ENCODE data around the gene CNOT6.

Gene CNOT6

DNA sequence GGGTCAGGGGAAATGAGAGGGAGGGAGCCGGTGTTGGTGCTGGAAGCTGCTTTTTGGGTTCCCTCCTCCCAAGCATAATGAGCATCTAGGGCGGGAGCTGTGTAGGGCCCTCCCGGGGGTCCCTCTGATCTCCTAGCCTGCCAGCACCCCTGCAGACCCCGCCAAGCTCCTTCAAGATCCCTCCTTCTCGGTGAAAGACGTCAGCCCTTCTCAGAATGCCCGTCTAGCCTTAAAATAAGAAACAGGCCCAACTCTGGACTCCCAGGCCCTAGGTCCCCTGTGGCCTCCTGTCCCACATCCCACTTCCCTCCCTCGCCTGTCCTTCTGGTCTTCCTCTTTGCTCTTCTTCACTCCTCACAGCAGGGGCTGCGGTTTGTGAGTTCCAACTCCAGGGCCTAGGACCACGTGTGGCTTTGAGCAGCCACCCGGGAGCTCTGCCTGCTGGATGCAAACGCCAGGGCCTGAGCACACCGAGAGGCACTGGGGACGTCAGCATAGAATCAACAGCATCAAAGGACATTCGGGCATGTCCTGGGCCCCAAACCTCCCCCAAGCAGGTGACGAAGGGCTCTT is 105.9 kb downstream of the CNOT6 start:
- DNase-seq (ENCODE audit: extremely low read depth, low read depth): no peak

DNA sequence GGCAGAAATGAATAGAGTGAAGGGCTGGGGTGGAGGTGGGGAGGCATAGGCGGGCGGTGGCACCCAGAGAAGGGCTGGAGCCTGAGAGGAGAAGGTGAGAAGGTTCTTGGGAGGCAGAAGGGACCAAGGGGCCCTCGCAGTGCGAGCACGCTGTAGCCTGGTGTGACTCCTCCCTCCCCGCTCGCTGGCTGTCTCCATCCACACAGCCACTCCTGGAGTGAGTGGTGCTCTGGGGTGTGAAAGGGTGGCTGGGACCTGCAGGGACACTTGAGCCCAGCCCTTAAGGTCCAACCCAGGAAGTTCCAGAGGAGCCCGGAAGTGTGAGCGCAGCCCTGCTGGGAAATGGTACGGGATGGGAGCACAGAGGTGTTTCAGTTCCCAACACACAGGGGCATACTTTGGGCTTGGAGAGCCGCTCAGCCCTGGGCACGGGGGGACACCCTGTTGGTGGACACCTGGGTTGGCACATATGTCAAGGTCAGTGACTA is 106.4 kb downstream of the CNOT6 start:
- TF ChIP-seq, protein P1, sequence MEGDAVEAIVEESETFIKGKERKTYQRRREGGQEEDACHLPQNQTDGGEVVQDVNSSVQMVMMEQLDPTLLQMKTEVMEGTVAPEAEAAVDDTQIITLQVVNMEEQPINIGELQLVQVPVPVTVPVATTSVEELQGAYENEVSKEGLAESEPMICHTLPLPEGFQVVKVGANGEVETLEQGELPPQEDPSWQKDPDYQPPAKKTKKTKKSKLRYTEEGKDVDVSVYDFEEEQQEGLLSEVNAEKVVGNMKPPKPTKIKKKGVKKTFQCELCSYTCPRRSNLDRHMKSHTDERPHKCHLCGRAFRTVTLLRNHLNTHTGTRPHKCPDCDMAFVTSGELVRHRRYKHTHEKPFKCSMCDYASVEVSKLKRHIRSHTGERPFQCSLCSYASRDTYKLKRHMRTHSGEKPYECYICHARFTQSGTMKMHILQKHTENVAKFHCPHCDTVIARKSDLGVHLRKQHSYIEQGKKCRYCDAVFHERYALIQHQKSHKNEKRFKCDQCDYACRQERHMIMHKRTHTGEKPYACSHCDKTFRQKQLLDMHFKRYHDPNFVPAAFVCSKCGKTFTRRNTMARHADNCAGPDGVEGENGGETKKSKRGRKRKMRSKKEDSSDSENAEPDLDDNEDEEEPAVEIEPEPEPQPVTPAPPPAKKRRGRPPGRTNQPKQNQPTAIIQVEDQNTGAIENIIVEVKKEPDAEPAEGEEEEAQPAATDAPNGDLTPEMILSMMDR (IDR thresholded peaks at IDR 0.05; ENCODE audit: low read depth, low read length): no peak
- no peak for DNase-seq (ENCODE audit: extremely low read depth, low read depth)

More for the DNA sequence above, 105.9 kb downstream of the CNOT6 start:
- TF ChIP-seq, protein P1 (IDR thresholded peaks at IDR 0.05; ENCODE audit: low read depth, low read length): no peak

DNA sequence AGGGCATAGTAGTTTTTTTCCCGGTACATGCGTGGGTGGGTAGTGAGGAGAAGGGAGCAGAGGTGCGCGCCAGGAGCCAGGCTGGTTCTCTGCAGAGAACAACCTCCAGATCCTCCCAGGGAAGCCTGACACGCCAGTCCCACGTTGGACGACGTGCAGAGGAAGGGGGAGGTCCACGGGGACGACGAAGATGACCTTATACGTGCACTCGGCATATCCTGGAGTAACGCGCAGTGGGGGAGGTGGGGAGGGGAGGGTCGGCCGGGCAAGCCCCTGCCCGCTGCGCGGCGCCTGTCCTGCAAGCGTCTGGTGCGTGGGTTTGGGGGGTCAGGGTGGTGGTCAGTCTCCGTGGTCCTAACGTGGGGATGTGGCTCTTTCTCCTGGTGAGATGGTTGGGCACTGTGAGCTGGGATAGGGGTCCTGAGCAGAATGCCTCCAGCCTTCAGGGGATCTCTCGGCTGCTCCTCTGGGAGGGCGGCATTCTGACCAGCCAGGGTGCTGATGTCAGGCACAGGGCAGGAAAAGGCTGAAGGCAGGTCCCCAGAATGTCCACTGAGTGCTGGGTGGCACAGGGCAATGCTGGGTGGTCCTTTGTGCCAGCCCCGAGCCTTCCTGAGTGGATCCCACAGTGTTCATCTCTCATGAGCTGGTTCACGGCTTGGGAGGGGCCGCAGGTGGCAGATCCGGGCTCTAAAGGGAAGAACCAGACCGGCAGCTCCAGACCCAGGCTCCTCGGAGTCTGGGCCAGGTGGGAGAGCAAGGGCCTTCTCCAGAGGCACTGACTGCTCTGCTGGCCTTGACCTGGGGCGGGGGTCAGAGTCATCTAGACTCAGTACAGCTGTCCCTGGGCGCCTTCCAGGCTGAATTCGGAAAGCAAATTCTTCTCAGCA is 107.7 kb downstream of the CNOT6 start:
- TF ChIP-seq, protein P1 (IDR thresholded peaks at IDR 0.05; ENCODE audit: low read depth, low read length): no peak
- DNase-seq (ENCODE audit: extremely low read depth, low read depth): no peak

DNA sequence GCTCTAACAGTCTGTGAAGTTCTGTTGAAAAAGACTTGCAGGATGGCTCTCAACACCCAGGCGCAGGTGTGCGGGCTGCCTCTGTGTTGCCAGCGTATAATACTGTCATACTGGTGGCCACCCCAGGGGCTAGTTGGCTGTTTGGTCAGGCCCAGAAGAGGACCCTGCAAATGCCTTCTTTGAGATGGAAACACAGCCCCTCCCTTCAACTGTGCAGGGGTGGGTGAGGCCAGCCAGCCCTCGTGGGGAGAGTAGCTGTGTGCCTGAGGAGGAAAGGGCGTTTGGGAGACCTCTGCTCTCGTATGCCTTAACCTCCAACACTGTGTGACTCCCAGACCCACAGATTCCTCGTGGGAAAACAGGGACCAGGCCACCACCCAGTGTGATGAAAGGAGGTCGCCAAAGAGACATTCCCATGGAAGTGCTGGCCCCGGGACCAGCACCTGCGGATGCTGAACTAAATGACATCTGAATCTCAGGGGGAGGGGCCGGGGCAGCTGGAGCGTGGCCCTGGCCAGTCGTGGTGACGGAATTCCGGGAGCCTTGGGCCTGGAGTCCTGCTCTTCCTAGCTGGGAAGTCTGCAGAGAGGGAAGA is 108.4 kb downstream of the CNOT6 start:
- TF ChIP-seq, protein P1 (IDR thresholded peaks at IDR 0.05; ENCODE audit: low read depth, low read length): no peak
- no peak for DNase-seq (ENCODE audit: extremely low read depth, low read depth)

DNA sequence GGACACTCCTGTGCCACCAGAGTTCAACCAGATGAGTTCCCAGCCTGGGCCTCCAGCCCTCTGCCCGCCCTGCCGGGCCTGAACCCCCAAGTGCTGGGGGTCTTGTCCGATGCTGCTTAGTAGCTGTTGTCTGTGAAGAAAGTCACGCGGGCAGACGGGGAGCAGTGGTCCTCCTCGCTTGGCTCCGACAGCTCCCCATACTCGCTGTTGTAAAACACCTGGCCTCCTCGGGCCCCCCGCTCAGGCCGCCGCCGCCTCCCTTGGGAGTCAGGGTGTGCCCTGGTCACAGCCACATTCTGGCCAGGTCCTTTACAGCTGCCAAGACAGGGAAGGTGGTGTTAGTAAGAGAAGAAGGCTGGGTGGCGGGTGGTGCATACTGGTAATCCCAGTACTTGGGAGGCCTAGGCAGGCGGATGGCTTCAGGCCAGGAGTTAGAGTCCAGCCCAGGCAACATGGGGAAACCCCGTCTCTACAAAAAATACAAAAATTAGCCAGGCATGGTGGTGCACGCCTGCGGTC is 109.0 kb downstream of the CNOT6 start:
- DNase-seq (ENCODE audit: extremely low read depth, low read depth): no peak

DNA sequence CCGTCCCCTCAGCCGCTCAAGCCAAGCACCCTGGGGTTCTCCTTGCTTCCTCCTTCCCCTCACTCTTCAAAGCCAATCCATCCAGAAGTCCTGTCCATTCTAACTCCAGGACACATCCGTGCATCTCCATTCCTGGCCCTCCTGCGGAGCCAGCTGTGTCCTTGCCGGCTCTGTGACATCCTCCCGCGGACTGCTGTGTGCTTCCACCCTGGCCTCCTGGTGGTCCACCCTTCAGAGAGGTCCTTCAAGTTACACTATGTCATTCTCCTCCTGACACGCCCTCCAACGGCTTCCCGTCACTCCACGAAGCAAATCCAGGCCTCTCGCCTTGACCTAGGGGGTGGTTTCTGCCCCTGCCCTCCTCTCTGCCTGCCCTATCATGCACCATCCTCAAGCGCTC is 110.1 kb downstream of the CNOT6 start:
- TF ChIP-seq, protein P1 (IDR thresholded peaks at IDR 0.05; ENCODE audit: low read depth, low read length): no peak
- DNase-seq (ENCODE audit: extremely low read depth, low read depth): no peak

More for the DNA sequence above, 109.0 kb downstream of the CNOT6 start:
- TF ChIP-seq, protein P1 (IDR thresholded peaks at IDR 0.05; ENCODE audit: low read depth, low read length): no peak
